Left renal pelvis (tissue), 4 donors: ENCODE results near the gene WDR49. TPM values are rescaled to one million over a fixed set of nuclear protein-coding genes. Genes with fewer than 3 reads are reported as not detected.

Experiments used
- DNase-seq, 4 donors: peaks; one replicate each; pipeline ENCODE4 v3.0.0-alpha.2; 2013; ENCODE audit warnings: low read depth in 4 of 4, low spot score in 3 of 4
- polyA plus RNA-seq, 4 donors: library from polyadenylated mRNA; unstranded; fragments of 120-200 nt; gene quantifications; one replicate each; pipeline ENCODE4 v1.2.1, GENCODE V29; 2013; ENCODE audit not compliant: insufficient read length in 4 of 4

WDR49 gene
- polyA plus RNA-seq: 1 to 10 TPM in 3 of 4 donors, under 1 TPM in 1; 0.25 to 2.7 (median 1.8) TPM

- DNase-seq: no peak
Observed at GRCh38 chr3:167653760-167654159, at the start of gene WDR49. TSS of gene WDR49 (minus strand) at chr3:167653942. CDS start at chr3:167653425, 517 bp downstream.

DNA sequence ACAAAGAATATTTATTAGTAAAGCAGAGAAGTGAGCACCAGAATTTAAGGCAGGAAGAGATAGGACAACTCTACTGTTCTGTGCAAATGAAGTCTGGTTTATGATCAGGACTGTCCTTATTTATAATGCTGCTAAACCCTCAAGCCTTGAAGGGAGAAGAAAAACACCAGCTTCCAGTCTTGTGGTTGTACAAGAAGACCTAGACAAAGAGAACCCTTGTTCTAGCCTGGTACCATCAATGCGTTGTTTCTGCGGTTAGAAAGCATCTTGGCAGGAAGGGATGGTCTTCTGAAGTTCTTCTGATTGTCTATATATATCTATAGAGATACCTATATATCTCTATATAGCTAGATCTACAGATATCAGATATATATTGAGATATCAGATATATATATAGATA is 47.2 kb upstream of the WDR49 start:
- no peak for DNase-seq

DNA sequence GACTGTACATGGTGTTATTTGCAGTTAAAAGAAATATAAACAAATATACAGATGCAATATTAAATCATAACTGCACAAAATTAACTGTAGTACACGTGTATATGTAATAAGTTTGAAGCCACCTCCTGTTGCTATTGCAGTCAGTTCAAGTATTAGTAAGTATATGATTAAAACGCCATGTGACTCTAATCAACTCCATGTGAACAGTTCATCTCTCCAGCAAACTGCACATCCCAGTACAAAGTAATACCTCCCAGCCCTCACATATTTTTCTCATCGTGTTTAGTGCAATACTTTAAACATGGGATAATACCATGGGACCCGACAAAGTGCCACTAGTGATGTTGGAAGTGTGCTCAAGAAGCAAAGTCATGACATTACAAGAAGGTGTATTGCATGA is 46.3 kb upstream of the WDR49 start:
- DNase-seq: no peak

- DNase-seq: no peak
Observed at GRCh38 chr3:167694121-167694520, 40.4 kb upstream of the WDR49 start.

DNA sequence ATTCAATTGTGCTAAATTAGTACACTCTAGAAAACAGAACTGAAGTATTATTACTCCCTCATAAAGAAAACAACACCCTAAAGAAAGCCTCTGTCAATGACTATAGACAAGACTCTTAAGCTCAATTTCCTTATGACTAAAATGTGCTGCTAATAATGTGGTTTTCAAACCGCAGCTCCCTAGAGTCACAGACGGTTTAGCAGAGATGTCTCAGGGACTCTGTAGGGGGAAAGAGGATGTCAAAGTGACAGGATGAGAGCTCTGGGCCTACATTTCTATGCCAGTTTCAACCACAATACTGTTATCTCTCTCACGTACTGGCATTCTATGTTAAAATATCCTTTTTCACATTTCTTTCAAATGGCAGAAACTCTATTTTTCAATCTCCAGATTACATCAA is 37.6 kb upstream of the WDR49 start:
- no peak for DNase-seq

DNA sequence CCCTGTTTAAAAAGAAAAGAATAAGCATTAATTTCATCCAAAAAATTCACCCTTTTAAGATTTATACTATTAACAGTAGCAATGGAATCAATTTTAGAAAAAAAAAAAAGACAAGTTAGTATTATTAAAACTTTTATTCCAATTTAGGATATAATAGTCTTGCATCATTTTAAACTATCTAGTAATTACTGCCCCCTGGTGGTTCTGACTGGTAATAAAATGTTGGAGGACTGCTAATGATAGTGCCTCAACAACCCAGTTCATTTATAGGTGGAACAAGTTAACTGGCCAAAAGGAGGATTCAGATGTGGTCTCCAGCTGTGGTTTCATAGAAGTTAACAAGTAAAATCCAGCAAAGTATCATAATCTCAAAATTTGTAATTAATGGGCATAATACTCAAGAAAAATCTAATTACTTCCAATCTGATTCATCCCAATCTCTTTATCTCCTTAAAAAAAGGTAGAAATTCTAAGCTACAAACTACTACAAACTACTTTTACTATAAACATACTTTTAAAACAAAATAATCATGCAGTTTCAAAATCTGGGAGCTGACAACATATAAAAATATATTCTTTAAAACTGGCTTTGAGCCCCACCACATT is 30.7 kb upstream of the WDR49 start:
- peak; percentile 14 to 29 (median 22) for DNase-seq

DNA sequence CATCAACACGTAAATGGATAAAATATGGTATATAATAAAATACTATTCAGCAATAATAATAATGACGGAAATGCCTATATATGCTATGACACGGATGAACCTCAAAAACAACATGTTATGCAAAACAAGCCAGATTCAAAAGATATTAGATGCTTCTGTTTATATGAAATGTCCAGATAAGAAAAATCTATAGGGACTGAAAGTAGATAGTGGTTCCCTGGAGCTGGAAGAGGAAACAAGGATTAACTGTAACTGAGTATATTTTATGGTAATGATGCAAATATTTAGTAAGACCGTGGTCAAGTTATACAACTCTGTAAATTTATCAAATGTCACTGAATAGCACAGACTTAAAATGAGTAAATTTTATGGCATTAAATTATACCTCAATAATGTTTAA is 25.8 kb upstream of the WDR49 start:
- DNase-seq: no peak

- no peak for DNase-seq
Observed at GRCh38 chr3:167675848-167676247, 22.1 kb upstream of the WDR49 start.

- no peak for DNase-seq
Observed at GRCh38 chr3:167673221-167673620, 19.5 kb upstream of the WDR49 start.

- no peak for DNase-seq
Observed at GRCh38 chr3:167671878-167672427, 18.2 kb upstream of the WDR49 start.

GRCh38 chr3:167669699-167670098 is 16.0 kb upstream of the WDR49 start:
- DNase-seq: no peak

- no peak for DNase-seq
Observed at GRCh38 chr3:167668651-167669050, 14.9 kb upstream of the WDR49 start.

DNA sequence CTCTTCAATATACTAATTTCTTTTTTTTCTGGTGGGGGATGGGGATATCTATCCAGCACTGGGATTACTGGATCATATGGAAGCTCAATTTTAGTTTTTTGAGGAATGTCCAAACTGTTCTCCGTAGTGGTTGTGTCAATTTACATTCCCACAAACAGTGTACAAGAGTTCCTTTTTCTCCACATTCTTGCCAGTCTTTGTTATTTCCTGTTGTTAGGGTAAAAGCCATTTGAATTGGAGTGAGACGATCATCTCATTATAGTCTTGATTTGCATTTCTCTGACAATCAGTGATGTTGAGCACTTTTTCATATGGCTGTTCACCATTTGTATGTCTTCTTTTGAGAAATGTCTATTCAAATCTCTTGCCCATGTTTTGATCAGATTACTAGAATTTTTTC is 12.8 kb upstream of the WDR49 start:
- DNase-seq: no peak

DNA sequence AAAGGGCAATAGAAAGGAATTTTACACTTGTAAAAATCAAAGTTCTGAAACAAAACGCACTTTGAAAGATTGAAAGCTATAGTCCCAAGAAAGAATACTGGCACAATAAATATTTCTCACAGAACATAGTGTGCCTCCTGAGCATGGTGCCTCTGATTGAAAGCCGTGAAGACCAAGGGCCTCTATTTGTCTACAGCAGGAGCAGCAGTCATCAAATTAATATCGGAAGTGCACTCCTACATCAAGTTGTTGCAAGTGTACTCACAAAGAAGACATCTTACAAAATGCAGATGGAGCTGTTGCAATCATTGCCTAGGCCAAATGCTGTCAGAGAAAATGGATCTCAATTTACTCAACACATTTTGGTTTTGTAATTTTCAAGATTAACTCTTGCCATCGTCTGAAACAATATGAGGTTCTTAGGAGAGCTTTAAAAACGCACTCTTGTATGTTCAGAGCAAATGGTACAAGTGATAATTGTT is 9.2 kb upstream of the WDR49 start:
- no peak for DNase-seq

DNA sequence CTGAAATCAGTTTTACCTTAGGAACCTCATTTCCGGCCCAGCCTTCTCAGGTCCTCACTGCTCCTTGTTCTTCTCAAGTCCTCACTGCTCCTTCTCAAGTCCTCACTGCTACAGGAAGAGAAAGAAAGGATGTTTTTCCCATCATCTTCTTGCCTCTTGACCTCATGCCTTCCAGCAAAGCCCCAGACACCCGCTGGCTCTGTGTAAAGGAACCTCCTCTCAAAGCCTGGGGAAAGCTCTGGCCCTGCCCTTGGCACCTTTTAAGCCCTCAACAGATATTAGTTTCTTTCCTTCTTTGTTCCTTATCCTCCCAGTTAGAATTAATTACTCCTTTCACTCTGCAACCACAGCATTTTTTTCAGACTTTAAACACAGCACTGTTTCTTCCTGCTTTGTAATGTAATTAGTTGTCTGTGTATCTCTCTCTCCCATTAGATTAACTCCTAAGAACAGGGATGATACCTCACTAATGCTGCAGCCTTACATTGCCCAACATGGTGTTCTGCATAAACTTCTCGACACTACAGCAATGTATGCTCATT is 4.0 kb upstream of the WDR49 start:
- DNase-seq: no peak

DNA sequence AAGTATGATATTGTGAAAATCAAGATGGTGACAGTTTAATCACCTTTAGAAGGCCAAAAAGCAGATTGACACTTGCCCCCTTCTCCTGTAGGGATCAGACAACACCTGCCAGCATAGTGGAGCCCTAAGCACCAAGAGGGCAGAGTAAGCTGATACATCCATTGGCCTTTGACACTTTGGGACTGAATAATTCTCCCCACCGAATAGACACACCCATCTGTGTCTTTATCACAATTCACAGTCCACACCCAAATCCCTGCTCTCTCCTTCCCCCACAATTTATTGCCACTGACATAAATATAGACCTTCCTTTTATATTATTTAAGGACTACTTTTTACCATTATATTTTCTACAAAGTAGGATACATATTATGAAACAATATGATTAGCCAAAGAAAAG is 3.1 kb upstream of the WDR49 start:
- no peak for DNase-seq

GRCh38 chr3:167653155-167653554 is 587 bp downstream of the WDR49 start:
- no peak for DNase-seq

GRCh38 chr3:167651826-167652225 is 1.9 kb downstream of the WDR49 start:
- DNase-seq: no peak

DNA sequence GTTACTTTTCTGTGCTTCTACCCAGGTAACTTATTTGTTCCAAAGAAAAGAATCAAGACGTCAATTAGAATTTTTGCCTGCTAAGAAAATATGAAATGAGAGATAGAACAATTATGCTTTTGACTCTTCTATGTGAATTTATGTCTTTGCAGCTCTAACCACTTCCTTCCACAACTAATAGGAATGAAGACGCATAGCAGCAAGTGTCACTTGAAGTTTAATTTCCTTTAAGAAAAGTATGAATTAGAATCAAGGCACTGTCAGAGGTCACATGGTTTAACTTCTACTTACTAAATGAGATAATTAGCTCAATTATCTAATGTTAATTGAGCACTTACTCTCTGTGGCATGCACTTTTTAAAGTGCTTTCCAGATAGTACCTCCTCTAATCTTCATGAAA is 3.3 kb downstream of the WDR49 start:
- DNase-seq: no peak

GRCh38 chr3:167649746-167650145 is 4.0 kb downstream of the WDR49 start:
- no peak for DNase-seq

DNA sequence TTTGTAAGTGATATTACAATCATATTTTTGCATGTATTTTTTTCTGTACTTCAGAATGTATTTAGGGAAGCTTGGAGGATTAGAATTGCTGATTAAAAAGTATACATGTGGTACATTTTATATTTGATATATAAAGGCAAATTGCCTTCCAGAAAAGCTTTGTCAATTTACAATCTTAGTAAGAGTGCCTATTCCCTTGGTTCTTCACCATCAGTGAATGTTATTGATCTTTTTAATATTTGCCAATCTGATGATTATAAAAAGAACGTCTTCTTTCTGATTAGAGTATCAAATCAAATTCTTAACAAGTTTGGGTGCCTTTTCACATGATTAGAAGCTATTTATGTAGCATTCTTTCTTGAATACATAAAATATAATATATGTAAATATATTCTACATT is 9.1 kb downstream of the WDR49 start:
- no peak for DNase-seq

GRCh38 chr3:167631471-167631870 is 22.3 kb downstream of the WDR49 start:
- no peak for DNase-seq
